Motor neuron (in vitro differentiated cells): ENCODE data around the gene FAM163B. TPM values are rescaled to one million over a fixed set of nuclear protein-coding genes. Genes with fewer than 3 reads are reported as not detected.

Experiments used
- total RNA-seq, 8 experiments: library from RNA; unstranded; fragments of 300-600 nt; gene quantifications; 2 replicates each; pipeline versions ENCODE4 v1.2.3 to v1.2.4, GENCODE V29; 2022

FAM163B gene
- total RNA-seq, 8 experiments from 2014 or later = 0.36 to 1.9 (median 0.78) TPM; not detected in 1

Other genes starting within 250 kb of the FAM163B start
- 100 to 1,000 TPM in 4 of 8 experiments, 10 to 100 TPM in 4; 62.6 to 141 (median 105) TPM for gene SURF4, start 233.3 kb downstream of the FAM163B start, total RNA-seq
- 1 to 10 TPM; 1.1 to 6.1 (median 3.1) TPM for gene STKLD1, start 233.0 kb downstream of the FAM163B start, total RNA-seq
- 10 to 100 TPM; 23.1 to 34.3 (median 24.5) TPM for gene REXO4, start 191.4 kb downstream of the FAM163B start, total RNA-seq
- gene ADAMTS13, start 187.0 kb downstream of the FAM163B start, total RNA-seq = 10 to 100 TPM in 1 of 8 experiments, 1 to 10 TPM in 7; 2.7 to 14.3 (median 4.3) TPM
- 10 to 100 TPM in 7 of 8 experiments, 1 to 10 TPM in 1; 8.5 to 32.0 (median 21.2) TPM for gene CACFD1, start 149.4 kb downstream of the FAM163B start, total RNA-seq
- gene SLC2A6, start 130.3 kb downstream of the FAM163B start, total RNA-seq = 10 to 100 TPM in 4 of 8 experiments, 1 to 10 TPM in 4; 4.7 to 23.0 (median 9.7) TPM
- not detected for gene MYMK, start 84.4 kb downstream of the FAM163B start, total RNA-seq
- gene ADAMTSL2, start 74.7 kb downstream of the FAM163B start, total RNA-seq = under 1 TPM in 7 of 8 experiments, not detected in 1; 0.10 to 0.93 (median 0.32) TPM
- gene DBH, start 27.0 kb upstream of the FAM163B start, total RNA-seq = 1 to 10 TPM in 1 of 8 experiments, under 1 TPM in 7; 0.07 to 1.7 (median 0.20) TPM
- 1 to 10 TPM in 6 of 8 experiments, under 1 TPM in 2; 0.20 to 3.4 (median 2.4) TPM for gene SARDH, start 129.0 kb upstream of the FAM163B start, total RNA-seq